GM19193 (cell line): ENCODE results near the gene VCY.
"Not testable (repeated sequence)": the region's sequence is repeated elsewhere in the genome, so short reads cannot be mapped to it uniquely, and the experiment has no call there.

Source experiments
- POLR2A ChIP-seq: IDR thresholded peaks from 4 replicates; pipeline ENCODE4 v1.6.1; 2011; ENCODE audit not compliant: insufficient read depth, insufficient read length; ENCODE audit errors: extremely low read depth

Gene VCY

DNA sequence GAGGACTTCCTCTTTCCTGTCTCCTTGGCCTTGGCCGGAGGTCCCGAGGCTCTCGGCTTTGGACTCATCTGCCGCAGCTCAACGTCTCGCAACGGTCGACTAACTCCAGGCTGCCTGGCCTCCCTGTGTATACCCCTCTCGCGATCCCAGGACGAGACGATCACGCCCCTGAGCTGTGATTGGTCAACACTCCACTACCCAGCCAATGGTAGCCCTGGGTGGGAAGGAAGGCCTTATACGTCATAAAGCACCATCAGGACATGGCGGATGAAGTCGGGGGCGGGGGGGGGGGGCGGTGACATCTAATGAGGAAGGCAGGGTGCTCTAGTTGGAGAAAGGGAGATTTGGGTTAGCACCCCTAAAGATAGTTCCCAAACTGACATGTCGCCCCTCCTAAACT lies at the start of gene VCY:
VCY (minus strand) TSS at position 101 of the 400 bp plus-strand sequence; CDS start at position 68, 33 bp downstream.
- not testable (repeated sequence) for TF ChIP-seq POLR2A
